Bone marrow (tissue), 2 donors: Measurements from ENCODE around the gene SLC12A6.
A peak's percentile ranks its signal among the peaks of the same experiment; 100 is the strongest.

Experiments
- DNase-seq, 2 donors: peaks; one replicate each; lab custom pipeline; 2025; lab: John Stamatoyannopoulos, UW

Gene SLC12A6

DNA sequence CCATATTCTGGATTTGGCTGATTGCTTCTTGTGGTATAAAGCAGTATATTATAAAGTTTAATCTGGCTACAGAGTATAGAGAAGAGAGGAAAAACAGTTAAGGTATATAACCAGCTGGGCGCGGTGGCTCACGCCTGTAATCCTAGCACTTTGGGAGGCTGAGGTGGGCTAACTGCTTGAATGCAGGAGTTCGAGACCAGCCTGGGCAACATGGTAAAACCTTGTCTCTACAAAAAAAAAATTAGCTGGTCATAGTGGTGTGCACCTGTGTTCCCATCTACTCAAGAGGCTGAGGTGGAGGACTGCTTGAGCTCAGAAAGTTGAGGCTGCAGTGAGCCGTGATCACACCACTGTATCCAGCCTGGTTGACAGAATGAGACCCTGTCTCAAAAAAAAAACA lies 7.3 kb downstream of the SLC12A6 start:
- DNase-seq = no peak

DNA sequence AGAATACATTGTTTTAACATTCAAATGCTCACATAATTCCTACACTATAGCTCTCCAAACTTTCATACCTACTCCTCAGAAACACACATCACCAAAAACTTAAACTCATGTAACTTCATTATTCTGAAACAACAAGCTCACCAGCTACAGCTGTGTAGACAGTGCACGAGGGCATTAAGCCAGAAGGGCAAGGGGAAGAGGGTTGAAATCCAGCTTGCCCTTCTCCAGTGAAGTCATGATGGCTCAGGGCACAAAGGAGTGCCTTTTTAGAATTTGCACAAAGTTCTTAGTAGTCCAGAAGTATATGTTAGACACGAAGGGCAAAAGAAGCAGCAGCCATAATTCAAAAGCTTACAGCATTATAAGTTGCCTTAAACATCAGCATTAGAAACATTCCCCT lies 8.6 kb downstream of the SLC12A6 start:
- no peak for DNase-seq

DNA sequence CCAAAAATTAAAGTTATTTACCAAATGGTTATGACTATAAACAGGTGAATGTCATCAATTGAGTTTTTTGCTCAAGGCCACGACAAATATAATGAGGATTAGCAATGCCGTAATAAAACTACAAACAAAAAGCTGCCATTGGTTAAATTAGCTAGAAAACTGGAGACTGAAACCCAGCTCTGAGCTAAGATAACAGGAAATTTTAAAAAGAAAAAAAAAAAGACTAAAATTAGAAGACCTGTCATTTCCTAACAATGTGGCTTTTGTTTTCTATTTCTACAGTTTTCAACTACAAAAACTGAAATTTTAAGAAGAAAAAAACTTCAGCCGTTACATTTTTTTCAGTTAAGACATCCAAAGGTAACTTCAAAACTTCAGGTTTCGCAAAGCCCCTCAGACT lies 9.7 kb downstream of the SLC12A6 start:
- DNase-seq = peak in 1 of 2 donors; percentile 10

GRCh38 chr15:34325368-34325767 lies 12.2 kb downstream of the SLC12A6 start:
- DNase-seq = no peak

GRCh38 chr15:34324933-34325332 lies 12.6 kb downstream of the SLC12A6 start:
- no peak for DNase-seq

- no peak for DNase-seq
Measured at GRCh38 chr15:34323217-34323616, 14.4 kb downstream of the SLC12A6 start.

- DNase-seq = peak in 1 of 2 donors; percentile 51
Measured at GRCh38 chr15:34318277-34319079, 19.1 kb downstream of the SLC12A6 start.

- no peak for DNase-seq
Measured at GRCh38 chr15:34314491-34315490, 22.8 kb downstream of the SLC12A6 start.

GRCh38 chr15:34311563-34311962 lies 26.0 kb downstream of the SLC12A6 start:
- DNase-seq = no peak

DNA sequence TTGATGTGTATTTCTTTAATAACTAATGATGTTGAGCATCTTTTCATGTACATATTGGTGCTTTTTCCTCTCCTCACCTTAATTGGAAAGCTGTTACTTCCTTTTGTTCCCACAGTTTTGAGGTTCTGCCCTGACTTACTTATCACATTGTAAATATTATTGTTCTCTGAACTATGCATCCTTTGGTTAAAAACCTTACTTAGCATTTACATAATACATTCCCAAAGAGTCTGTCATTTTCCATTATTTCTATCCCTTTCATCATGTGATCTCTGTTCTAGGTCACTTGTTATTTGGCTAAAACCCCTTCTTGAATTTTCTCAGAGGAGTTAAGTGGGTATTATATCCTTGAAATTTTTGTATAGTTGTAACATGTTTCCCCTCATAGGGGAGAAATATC lies 33.0 kb downstream of the SLC12A6 start:
- DNase-seq = no peak

DNA sequence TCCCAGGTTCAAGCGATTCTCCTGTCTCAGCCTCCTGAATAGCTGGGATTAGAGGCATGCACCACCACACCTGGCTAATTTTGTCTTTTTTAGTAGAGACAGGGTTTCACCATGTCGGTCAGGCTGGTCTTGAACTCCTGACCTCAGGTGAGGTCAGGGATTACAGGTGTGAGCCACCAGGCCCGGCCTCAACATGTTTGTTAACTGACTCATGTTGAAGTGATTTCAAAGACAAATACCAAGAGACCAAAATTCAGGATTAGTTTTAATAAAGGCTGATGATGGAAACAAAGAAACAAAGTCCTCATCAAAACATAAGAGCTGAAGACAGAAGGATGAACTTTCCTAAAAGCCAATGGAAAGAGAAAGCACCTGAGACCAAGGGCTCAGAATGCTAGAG lies 36.5 kb downstream of the SLC12A6 start:
- DNase-seq = no peak

- DNase-seq = no peak
Measured at GRCh38 chr15:34297059-34297458, 40.5 kb downstream of the SLC12A6 start.

GRCh38 chr15:34292621-34293020 lies 45.0 kb downstream of the SLC12A6 start:
- DNase-seq = no peak

DNA sequence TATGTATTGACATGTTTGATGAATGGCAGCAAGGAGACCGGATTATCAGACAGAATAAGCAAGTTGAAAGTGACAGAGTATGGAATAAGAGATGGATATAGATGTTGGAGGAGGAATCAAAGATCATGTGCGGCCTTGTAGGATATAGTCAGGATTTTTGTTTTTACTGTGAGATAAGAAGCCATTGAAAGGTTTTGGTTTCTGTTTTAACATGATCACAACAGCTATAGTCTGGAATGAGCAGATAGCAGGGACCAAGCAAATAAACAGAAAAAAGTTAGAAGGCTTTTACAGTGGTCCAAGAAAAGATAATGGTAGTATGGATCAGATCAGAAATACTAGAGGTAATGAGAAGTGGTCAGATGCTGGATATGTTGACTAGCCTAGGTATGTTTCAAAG lies 52.6 kb downstream of the SLC12A6 start:
- DNase-seq = no peak

GRCh38 chr15:34282384-34282783 lies 55.2 kb downstream of the SLC12A6 start:
- DNase-seq = no peak

GRCh38 chr15:34280193-34280592 lies 57.4 kb downstream of the SLC12A6 start:
- DNase-seq = no peak

DNA sequence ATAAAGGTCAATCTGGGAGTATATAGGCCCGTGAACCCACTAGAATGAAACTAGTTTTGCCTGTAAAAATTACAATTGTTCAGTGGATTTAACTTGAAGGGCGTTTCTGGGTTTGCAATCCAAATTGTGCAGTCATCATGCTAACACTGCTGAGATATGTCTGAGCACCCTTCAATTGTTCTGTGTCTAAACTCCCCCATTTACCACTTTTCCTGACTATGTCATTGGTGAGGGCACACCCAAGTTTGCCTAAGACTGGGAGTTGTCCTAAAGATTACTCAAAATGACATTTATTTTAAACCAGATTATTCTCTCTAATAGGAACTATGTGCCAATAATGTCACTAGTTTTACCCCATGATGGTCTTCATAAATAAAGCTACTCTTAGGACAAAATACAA lies 58.2 kb downstream of the SLC12A6 start:
- DNase-seq = no peak

DNA sequence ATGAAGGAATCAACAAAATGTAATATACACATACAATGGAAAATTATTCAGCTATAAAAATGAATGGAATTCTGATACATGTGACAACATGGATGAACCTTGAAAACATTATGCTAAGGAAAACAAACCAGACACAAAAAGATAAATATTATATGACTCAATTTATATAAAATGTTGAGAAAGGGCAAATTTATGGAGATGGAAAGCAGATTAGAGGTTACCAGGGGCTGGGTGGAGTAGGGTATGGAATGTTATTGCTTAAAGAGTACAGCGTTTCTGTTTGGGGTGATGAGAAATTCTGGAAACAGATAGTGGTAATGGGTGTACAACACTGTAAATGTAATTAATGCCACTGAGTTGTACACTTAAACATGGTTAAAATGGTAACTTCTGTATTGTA lies 61.9 kb downstream of the SLC12A6 start:
- no peak for DNase-seq

DNA sequence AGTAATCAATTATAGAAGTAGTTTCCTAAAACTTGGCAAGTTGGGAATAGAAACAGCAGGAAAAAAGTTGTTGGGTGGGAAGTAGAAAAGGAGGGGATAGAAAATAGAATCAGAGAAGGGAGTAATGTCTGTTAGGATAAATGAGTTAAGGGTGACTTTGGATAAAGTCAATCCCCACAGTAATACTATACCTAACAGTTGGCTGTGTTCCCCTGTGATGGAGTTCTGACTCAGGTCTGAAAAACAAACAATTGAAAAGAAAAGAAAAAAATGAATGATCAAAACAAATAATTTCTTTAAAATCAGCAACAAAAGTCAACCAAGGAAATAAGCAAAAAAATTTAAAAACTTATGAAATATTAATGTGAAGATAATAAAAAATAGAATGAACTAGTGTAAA lies 62.4 kb downstream of the SLC12A6 start:
- no peak for DNase-seq

GRCh38 chr15:34271493-34271892 lies 66.1 kb downstream of the SLC12A6 start:
- DNase-seq = no peak

DNA sequence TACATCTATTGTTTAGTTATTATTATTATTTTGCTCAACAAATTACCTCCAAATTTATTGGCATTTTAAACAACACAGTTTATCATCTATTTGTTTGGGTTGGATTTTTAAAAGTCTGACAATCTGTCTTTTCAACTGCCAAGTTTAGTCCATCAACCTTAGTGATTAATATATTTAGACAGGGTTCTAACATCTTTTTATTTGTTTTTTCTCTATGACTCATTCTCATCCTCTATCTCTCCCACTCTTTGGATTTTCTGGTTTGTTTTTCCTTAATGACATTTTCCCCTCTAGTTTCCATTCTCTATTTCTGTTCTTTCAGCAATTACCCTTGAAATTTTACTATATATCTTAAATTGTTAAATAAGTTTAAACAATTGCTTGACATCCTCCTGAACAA lies 70.8 kb downstream of the SLC12A6 start:
- DNase-seq = no peak

GRCh38 chr15:34264076-34264475 lies 73.5 kb downstream of the SLC12A6 start:
- DNase-seq = no peak

DNA sequence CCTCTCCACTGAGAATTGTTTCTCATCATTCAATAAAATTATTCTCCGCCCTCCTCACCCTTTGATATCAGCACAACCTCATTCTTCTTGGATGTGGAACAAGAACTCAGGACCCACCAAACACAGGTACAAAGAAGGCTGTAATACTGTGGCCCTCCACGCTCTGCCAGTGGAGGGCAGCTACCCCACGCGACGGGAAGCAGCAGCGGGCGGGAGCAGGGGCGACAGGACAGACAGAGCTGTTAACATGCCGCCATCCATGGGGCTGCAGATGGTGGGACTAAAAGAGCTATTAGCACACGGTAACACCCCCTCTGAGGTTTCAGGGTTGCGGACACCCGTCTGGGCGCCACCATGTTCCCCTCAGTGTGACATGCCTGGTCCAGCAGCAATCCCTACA lies 75.2 kb downstream of the SLC12A6 start:
- no peak for DNase-seq
